ENCODE data around the gene RTP3.

RTP3 gene

GRCh38 chr3:46497556-46498265, at the start of gene RTP3:
TSS of gene RTP3 (plus strand) at chr3:46497976. CDS start at chr3:46498063, 87 bp downstream.
- DNase-seq, result no peak

GRCh38 chr3:46448721-46449120, 49.1 kb upstream of the RTP3 start:
- no peak for DNase-seq

- DNase-seq, result no peak
These were observed 47.8 kb upstream of the RTP3 start for GRCh38 chr3:46449755-46450552.

- DNase-seq, result no peak
These were observed 44.1 kb upstream of the RTP3 start for GRCh38 chr3:46453526-46454208.

- DNase-seq, result no peak
These were observed 43.6 kb upstream of the RTP3 start for GRCh38 chr3:46454209-46454595.

- DNase-seq, result no peak
These were observed 43.2 kb upstream of the RTP3 start for GRCh38 chr3:46454606-46455005.

GRCh38 chr3:46455231-46456115, 42.3 kb upstream of the RTP3 start:
- DNase-seq, result no peak

GRCh38 chr3:46456118-46456517, 41.7 kb upstream of the RTP3 start:
- DNase-seq, result no peak

- DNase-seq, result no peak
These were observed 37.7 kb upstream of the RTP3 start for GRCh38 chr3:46460051-46460450.

- DNase-seq, result no peak
These were observed 35.7 kb upstream of the RTP3 start for GRCh38 chr3:46462111-46462510.

GRCh38 chr3:46462511-46462910, 35.3 kb upstream of the RTP3 start:
- no peak for DNase-seq

- no peak for DNase-seq
These were observed 34.5 kb upstream of the RTP3 start for GRCh38 chr3:46463120-46463867.

- DNase-seq, result no peak
These were observed 33.9 kb upstream of the RTP3 start for GRCh38 chr3:46463868-46464241.

GRCh38 chr3:46464326-46465195, 33.2 kb upstream of the RTP3 start, which contains the start of gene LTF:
TSS of gene LTF (minus strand) at chr3:46464905. CDS start at chr3:46464867, 38 bp downstream.
- DNase-seq, result no peak

GRCh38 chr3:46465196-46465520, 32.6 kb upstream of the RTP3 start:
- DNase-seq, result no peak

- DNase-seq, result no peak
These were observed 31.5 kb upstream of the RTP3 start for GRCh38 chr3:46466273-46466672.

- DNase-seq, result no peak
These were observed 30.8 kb upstream of the RTP3 start for GRCh38 chr3:46466871-46467403.

GRCh38 chr3:46467562-46467961, 30.2 kb upstream of the RTP3 start:
- no peak for DNase-seq

- no peak for DNase-seq
These were observed 28.8 kb upstream of the RTP3 start for GRCh38 chr3:46468753-46469600.

All from NCI-H345 (cell line).